Measurements from ENCODE around the gene CHD6. TPM values are rescaled to one million over a fixed set of nuclear protein-coding genes. Genes with fewer than 3 reads are reported as not detected.

Gene CHD6
- total and polyA plus RNA-seq, 2 of the 13 experiments (the other 11 are each of a cell fraction or from before 2014, with no cell fraction given), result 14.4 to 52.0 TPM

DNA sequence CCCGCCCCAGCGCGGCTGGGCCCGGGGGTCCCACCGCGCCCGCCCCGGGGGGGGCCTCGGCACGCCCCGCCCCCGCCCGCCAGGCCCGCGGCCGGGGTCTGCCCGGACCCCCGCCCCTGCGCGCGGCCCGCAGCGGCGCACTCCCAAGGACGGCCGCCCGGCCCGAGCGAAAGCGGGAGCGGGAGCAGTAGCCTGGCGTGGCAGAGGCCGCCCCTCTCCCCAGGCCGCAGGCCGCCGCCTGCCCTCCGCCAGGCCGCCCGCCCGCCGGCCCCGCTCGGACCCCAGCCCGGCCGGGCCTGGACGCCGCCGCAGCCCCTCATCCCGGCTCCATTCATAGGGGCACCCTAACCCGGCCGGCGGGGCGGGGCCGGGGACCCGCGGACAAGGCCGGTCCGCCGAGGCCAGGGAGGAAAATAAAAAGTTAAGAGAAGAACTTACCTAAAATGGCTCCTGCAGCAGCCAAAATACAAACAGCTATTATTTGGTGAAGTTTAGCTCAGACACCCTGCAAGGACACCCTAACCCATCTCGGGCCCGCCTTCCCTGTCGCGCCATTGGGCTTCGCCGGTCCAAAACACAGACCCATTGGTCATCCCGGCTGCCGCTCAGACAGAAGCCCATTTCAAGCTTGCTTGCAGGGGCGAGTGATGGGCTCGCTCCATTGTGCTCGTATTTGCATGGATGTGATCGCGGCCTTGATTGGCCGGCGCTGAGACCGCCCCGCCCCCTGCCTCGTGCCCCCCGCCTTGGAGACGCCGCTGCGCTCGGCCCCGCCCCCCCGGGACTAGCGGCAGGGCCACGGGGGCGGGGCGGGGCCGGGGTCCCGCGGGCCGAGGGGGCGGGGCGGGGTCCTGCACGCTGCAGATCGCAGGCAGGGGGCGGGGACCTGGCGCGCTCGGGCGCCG is at the start of gene CHD6 (continued):
- TF ChIP-seq, protein P1, sequence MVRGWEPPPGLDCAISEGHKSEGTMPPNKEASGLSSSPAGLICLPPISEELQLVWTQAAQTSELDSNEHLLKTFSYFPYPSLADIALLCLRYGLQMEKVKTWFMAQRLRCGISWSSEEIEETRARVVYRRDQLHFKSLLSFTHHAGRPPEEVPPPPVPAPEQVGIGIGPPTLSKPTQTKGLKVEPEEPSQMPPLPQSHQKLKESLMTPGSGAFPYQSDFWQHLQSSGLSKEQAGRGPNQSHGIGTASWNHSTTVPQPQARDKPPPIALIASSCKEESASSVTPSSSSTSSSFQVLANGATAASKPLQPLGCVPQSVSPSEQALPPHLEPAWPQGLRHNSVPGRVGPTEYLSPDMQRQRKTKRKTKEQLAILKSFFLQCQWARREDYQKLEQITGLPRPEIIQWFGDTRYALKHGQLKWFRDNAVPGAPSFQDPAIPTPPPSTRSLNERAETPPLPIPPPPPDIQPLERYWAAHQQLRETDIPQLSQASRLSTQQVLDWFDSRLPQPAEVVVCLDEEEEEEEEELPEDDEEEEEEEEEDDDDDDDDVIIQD (CRISPR knock-in tag; IDR thresholded peaks at IDR 0.05; ENCODE audit: low read depth), result peak; percentile 61; the same call in 1 of the 2 replicates
- peak; percentile 89 for TF ChIP-seq SAP130 (CRISPR knock-in tag; IDR thresholded peaks at IDR 0.05; ENCODE audit: low read depth)
- peak; percentile 70; the same call in 1 of the 2 replicates for TF ChIP-seq KLF11 (CRISPR knock-in tag; IDR thresholded peaks at IDR 0.05)
- TF ChIP-seq, protein P2, sequence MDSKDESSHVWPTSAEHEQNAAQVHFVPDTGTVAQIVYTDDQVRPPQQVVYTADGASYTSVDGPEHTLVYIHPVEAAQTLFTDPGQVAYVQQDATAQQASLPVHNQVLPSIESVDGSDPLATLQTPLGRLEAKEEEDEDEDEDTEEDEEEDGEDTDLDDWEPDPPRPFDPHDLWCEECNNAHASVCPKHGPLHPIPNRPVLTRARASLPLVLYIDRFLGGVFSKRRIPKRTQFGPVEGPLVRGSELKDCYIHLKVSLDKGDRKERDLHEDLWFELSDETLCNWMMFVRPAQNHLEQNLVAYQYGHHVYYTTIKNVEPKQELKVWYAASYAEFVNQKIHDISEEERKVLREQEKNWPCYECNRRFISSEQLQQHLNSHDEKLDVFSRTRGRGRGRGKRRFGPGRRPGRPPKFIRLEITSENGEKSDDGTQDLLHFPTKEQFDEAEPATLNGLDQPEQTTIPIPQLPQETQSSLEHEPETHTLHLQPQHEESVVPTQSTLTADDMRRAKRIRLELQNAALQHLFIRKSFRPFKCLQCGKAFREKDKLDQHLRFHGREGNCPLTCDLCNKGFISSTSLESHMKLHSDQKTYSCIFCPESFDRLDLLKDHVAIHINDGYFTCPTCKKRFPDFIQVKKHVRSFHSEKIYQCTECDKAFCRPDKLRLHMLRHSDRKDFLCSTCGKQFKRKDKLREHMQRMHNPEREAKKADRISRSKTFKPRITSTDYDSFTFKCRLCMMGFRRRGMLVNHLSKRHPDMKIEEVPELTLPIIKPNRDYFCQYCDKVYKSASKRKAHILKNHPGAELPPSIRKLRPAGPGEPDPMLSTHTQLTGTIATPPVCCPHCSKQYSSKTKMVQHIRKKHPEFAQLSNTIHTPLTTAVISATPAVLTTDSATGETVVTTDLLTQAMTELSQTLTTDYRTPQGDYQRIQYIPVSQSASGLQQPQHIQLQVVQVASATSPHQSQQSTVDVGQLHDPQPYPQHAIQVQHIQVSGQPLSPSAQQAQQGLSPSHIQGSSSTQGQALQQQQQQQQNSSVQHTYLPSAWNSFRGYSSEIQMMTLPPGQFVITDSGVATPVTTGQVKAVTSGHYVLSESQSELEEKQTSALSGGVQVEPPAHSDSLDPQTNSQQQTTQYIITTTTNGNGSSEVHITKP (CRISPR knock-in tag; IDR thresholded peaks at IDR 0.05; ENCODE audit: low read depth), result peak; percentile 97
- peak; percentile 67 for TF ChIP-seq IKZF4 (CRISPR knock-in tag; IDR thresholded peaks at IDR 0.05; ENCODE audit: borderline replicate concordance, low read depth, not compliant biosample characterization)
- 0 out of 2 replicates have a peak, but pooled peaks have one; percentile 19 for TF ChIP-seq ZSCAN31 (CRISPR knock-in tag; IDR thresholded peaks at IDR 0.05; ENCODE audit: low read depth)
- TF ChIP-seq FOXA1 (IDR thresholded peaks at IDR 0.05), result no peak
- TF ChIP-seq FOXA1 (CRISPR knock-in tag; IDR thresholded peaks at IDR 0.05), result no peak
- no peak for TF ChIP-seq RBM22 (optimal IDR thresholded peaks at IDR 0.05; ENCODE audit: low read length)
- TF ChIP-seq HOXD1 (CRISPR knock-in tag; IDR thresholded peaks at IDR 0.05), result 0 out of 2 replicates have a peak, but pooled peaks have one; percentile 20
- TF ChIP-seq, protein P3, sequence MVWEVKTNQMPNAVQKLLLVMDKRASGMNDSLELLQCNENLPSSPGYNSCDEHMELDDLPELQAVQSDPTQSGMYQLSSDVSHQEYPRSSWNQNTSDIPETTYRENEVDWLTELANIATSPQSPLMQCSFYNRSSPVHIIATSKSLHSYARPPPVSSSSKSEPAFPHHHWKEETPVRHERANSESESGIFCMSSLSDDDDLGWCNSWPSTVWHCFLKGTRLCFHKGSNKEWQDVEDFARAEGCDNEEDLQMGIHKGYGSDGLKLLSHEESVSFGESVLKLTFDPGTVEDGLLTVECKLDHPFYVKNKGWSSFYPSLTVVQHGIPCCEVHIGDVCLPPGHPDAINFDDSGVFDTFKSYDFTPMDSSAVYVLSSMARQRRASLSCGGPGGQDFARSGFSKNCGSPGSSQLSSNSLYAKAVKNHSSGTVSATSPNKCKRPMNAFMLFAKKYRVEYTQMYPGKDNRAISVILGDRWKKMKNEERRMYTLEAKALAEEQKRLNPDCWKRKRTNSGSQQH (CRISPR knock-in tag; IDR thresholded peaks at IDR 0.05; ENCODE audit: low read depth), result no peak; the same call in 1 of the 2 replicates
- TF ChIP-seq, protein P4, sequence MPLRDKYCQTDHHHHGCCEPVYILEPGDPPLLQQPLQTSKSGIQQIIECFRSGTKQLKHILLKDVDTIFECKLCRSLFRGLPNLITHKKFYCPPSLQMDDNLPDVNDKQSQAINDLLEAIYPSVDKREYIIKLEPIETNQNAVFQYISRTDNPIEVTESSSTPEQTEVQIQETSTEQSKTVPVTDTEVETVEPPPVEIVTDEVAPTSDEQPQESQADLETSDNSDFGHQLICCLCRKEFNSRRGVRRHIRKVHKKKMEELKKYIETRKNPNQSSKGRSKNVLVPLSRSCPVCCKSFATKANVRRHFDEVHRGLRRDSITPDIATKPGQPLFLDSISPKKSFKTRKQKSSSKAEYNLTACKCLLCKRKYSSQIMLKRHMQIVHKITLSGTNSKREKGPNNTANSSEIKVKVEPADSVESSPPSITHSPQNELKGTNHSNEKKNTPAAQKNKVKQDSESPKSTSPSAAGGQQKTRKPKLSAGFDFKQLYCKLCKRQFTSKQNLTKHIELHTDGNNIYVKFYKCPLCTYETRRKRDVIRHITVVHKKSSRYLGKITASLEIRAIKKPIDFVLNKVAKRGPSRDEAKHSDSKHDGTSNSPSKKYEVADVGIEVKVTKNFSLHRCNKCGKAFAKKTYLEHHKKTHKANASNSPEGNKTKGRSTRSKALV (CRISPR knock-in tag; IDR thresholded peaks at IDR 0.05), result no peak
- TF ChIP-seq ZEB1 (IDR thresholded peaks at IDR 0.05; ENCODE audit: insufficient replicate concordance, low read depth), result peak; percentile 26
- TF ChIP-seq IRF2 (CRISPR knock-in tag; IDR thresholded peaks at IDR 0.05), result peak; percentile 30; the same call in 1 of the 2 replicates

Measured in HepG2 (cell line).